H9 (cell line): ENCODE data around the gene SRPX. TPM values are rescaled to one million over a fixed set of nuclear protein-coding genes. Genes with fewer than 3 reads are reported as not detected.

Experiments
- DNase-seq: peaks from one replicate; pipeline ENCODE4 v3.0.0-alpha.2; 2017
- H2AFZ ChIP-seq: one replicate; pipeline ENCODE4 v1.6.1; 2013; ENCODE audit warnings: mild to moderate bottlenecking, low read length, control low read depth, moderate library complexity
- H2AK5ac ChIP-seq: 2 replicates; pipeline ENCODE4 v1.6.1; 2013; ENCODE audit warnings: low read length, control low read depth, mixed read lengths; ENCODE audit not compliant: insufficient read length
- H2BK120ac ChIP-seq: one replicate; pipeline ENCODE4 v1.6.1; 2013; ENCODE audit warnings: low read depth, mild to moderate bottlenecking, low read length, control low read depth, inconsistent platforms; ENCODE audit not compliant: poor library complexity, severe bottlenecking
- H2BK12ac ChIP-seq: 2 replicates; pipeline ENCODE4 v1.6.1; 2013; ENCODE audit warnings: low read length, control low read depth, mixed read lengths, low read depth; ENCODE audit not compliant: insufficient read length
- H2BK15ac ChIP-seq: 2 replicates; pipeline ENCODE4 v1.6.1; 2013; ENCODE audit warnings: low read depth, low read length, control low read depth
- H2BK20ac ChIP-seq: one replicate; pipeline ENCODE4 v1.6.1; 2013; ENCODE audit warnings: low read depth, mild to moderate bottlenecking, low read length, control low read depth, inconsistent platforms; ENCODE audit not compliant: poor library complexity, severe bottlenecking
- H2BK5ac ChIP-seq: 2 replicates; pipeline ENCODE4 v1.6.1; 2013; ENCODE audit warnings: low read length, control low read depth, mixed read lengths; ENCODE audit not compliant: insufficient read length
- H3K14ac ChIP-seq: 2 replicates; pipeline ENCODE4 v1.6.1; 2013; ENCODE audit warnings: low read length, control low read depth; ENCODE audit not compliant: insufficient read depth
- H3K18ac ChIP-seq: 2 replicates; pipeline ENCODE4 v1.6.1; 2013; ENCODE audit warnings: low read depth, mild to moderate bottlenecking, mixed read lengths, low read length, control low read depth; ENCODE audit not compliant: insufficient read length
- H3K23ac ChIP-seq: 2 replicates; pipeline ENCODE4 v1.6.1; 2013; ENCODE audit warnings: low read length, control low read depth, mixed read lengths, low read depth; ENCODE audit not compliant: insufficient read length
- H3K23me2 ChIP-seq: 2 replicates; pipeline ENCODE4 v1.6.1; 2013; ENCODE audit warnings: low read depth, mild to moderate bottlenecking, mixed read lengths, low read length, control low read depth; ENCODE audit not compliant: insufficient read length, poor library complexity, severe bottlenecking
- H3K27ac ChIP-seq: 2 replicates; pipeline ENCODE4 v1.5.1; 2013; ENCODE audit warnings: low read length, control low read depth, mixed read lengths, low read depth; ENCODE audit not compliant: insufficient read length
- H3K27me3 ChIP-seq: 2 replicates; pipeline ENCODE4 v1.6.1; 2013; ENCODE audit warnings: low read length, control low read depth, inconsistent platforms; ENCODE audit not compliant: insufficient read depth
- H3K4ac ChIP-seq: 2 replicates; pipeline ENCODE4 v1.6.1; 2013; ENCODE audit warnings: low read depth, mild to moderate bottlenecking, control low read depth, inconsistent platforms, low read length, moderate library complexity
- H3K4me1 ChIP-seq: 2 replicates; pipeline ENCODE4 v1.6.1; 2013; ENCODE audit warnings: low read length, control low read depth, inconsistent platforms; ENCODE audit not compliant: insufficient read depth
- H3K4me2 ChIP-seq: 2 replicates; pipeline ENCODE4 v1.6.1; 2013; ENCODE audit warnings: low read length, control low read depth, mixed read lengths; ENCODE audit not compliant: insufficient read length, insufficient read depth
- H3K56ac ChIP-seq: 2 replicates; pipeline ENCODE4 v1.6.1; 2013; ENCODE audit warnings: low read depth, mild to moderate bottlenecking, mixed read lengths, low read length, control low read depth; ENCODE audit not compliant: insufficient read length
- H3K79me1 ChIP-seq: 2 replicates; pipeline ENCODE4 v1.6.1; 2013; ENCODE audit warnings: low read depth, mild to moderate bottlenecking, moderate library complexity, low read length, control low read depth, inconsistent platforms; ENCODE audit not compliant: insufficient read depth, poor library complexity, severe bottlenecking
- H3K79me2 ChIP-seq: 2 replicates; pipeline ENCODE4 v1.6.1; 2013; ENCODE audit warnings: low read length, control low read depth, inconsistent platforms; ENCODE audit not compliant: insufficient read depth
- H3K9ac ChIP-seq: 2 replicates; pipeline ENCODE4 v1.6.1; 2013; ENCODE audit warnings: low read length, control low read depth, mixed read lengths; ENCODE audit not compliant: insufficient read length; ENCODE audit errors: extremely low read depth
- H3K9me3 ChIP-seq: one replicate; pipeline ENCODE4 v1.6.1; 2013; ENCODE audit warnings: low read depth, low read length, inconsistent platforms; ENCODE audit not compliant: control insufficient read depth
- H3T11ph ChIP-seq: one replicate; pipeline ENCODE4 v1.6.1; 2013; ENCODE audit warnings: mild to moderate bottlenecking, low read length, control low read depth, inconsistent platforms
- H4K20me1 ChIP-seq: one replicate; pipeline ENCODE4 v1.6.1; 2013; ENCODE audit not compliant: control insufficient read depth, insufficient read length, insufficient read depth
- H4K5ac ChIP-seq: 2 replicates; pipeline ENCODE4 v1.6.1; 2013; ENCODE audit warnings: low read depth, mild to moderate bottlenecking, mixed read lengths, low read length, control low read depth; ENCODE audit not compliant: insufficient read length
- H4K8ac ChIP-seq: replicated peaks from 2 replicates; pipeline ENCODE4 v1.6.1; 2013; ENCODE audit warnings: low read length, control low read depth, mixed read lengths, low read depth; ENCODE audit not compliant: insufficient read length
- H4K91ac ChIP-seq: 2 replicates; pipeline ENCODE4 v1.6.1; 2013; ENCODE audit warnings: low read depth, mild to moderate bottlenecking, moderate library complexity, mixed read lengths, low read length, control low read depth; ENCODE audit not compliant: insufficient read length
- H3K27ac Mint-ChIP-seq, 3 experiments: 2 replicates in 2 of 3; 3 replicates in 1 of 3; pipeline ENCODE4 v1.8.0; 2020 to 2021; ENCODE audit warnings: mixed read lengths in 3 of 3, mild to moderate bottlenecking in 1 of 3, moderate library complexity in 1 of 3
- H3K27me3 Mint-ChIP-seq: 2 replicates; pipeline ENCODE4 v1.8.0; 2021; ENCODE audit warnings: low read depth, mild to moderate bottlenecking, moderate library complexity, mixed read lengths
- H3K36me3 Mint-ChIP-seq, 3 experiments: 2 replicates in 2 of 3; 3 replicates in 1 of 3; pipeline ENCODE4 v1.8.0; 2020 to 2021; ENCODE audit warnings: low read depth in 3 of 3, mixed read lengths in 3 of 3; ENCODE audit not compliant: insufficient read depth in 1 of 3
- H3K4me1 Mint-ChIP-seq, 2 experiments: 2 replicates each; pipeline ENCODE4 v1.8.0; 2020; ENCODE audit warnings: mixed read lengths in 2 of 2
- H3K4me3 Mint-ChIP-seq, 2 experiments: 2 replicates in 1 of 2; 3 replicates in 1 of 2; pipeline ENCODE4 v1.8.0; 2020 to 2021; ENCODE audit warnings: mild to moderate bottlenecking in 2 of 2, mixed read lengths in 2 of 2, moderate library complexity in 1 of 2
- H3K9me3 Mint-ChIP-seq, 2 experiments: 2 replicates in 1 of 2; 3 replicates in 1 of 2; pipeline ENCODE4 v1.8.0; 2020; ENCODE audit warnings: mild to moderate bottlenecking in 2 of 2, mixed read lengths in 2 of 2, moderate library complexity in 1 of 2
- WGBS: extraction: QIAGEN DNeasy Blood & Tissue Kit; methylation state at CpG from one replicate; pipeline ENCODE4 v1.1.7; 2013; ENCODE audit warnings: missing lambda C conversion rate, low lambda C conversion rate, mixed read lengths; ENCODE audit not compliant: insufficient read length; ENCODE audit errors: extremely low coverage; 5-methylcytosine and 5-hydroxymethylcytosine counted together
- total RNA-seq: library from RNA; stranded (reverse); gene quantifications from 2 replicates; pipeline ENCODE4 v1.2.1, GENCODE V29; 2021
- TF ChIP-seq, protein P1 (sequence below): fragments of 200-600 bp; sonication (generic); conservative IDR thresholded peaks from 3 replicates; pipeline ENCODE4 v1.8.0; 2021; ENCODE audit warnings: antibody characterized with exemption, mild to moderate bottlenecking

The SRPX gene
- total RNA-seq, 1 experiment from 2014 or later = 2.8 TPM

DNA sequence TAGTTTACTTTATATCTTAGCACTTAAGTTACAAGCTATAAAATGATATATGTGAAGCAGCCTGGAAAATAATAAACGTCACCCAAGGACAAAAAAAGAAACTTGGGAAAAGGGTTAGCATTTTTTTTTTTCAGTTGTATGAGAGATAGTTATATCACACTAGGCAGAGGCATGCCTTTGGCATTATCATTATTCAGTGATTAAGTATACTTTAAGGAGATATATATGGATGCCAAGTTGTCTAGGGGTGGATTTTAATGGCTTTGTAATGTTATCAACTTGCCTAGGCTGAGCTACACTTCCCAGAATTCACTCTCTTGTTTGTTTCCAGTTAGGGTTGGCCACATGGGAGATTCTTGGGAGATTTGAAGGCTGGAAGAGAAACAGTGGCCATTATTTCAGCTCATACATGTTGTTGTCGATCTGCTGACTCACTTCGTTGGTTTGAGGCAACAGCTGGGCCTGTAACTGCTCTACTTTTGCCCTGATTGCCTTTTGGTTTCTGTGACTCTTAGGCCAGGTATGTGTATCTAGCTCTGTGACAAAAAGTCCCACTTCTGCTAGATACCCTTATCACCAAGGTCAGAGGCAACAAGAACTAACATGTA lies 11.5 kb upstream of the SRPX start:
- H4K5ac ChIP-seq = no peak overlapping the region
- no peaks in the 10 kb centered on the region for H3K27me3 ChIP-seq
- no peak overlapping the region for H3K18ac ChIP-seq
- H3K23me2 ChIP-seq = no peaks in the 10 kb centered on the region
- no peak overlapping the region for H3K4me3 Mint-ChIP-seq
- peaks cover 2% of the 10 kb centered on the region; the same call in 1 of the 2 replicates for H3K27me3 Mint-ChIP-seq
- no CpG with 5 or more reads among the region's 3 CpGs for WGBS
- no peak overlapping the region for H2BK120ac ChIP-seq
- H2BK5ac ChIP-seq = no peak overlapping the region
- no peak overlapping the region for H3K27ac Mint-ChIP-seq
- no peaks in the 10 kb centered on the region for H3K79me1 ChIP-seq
- TF ChIP-seq, protein P1, sequence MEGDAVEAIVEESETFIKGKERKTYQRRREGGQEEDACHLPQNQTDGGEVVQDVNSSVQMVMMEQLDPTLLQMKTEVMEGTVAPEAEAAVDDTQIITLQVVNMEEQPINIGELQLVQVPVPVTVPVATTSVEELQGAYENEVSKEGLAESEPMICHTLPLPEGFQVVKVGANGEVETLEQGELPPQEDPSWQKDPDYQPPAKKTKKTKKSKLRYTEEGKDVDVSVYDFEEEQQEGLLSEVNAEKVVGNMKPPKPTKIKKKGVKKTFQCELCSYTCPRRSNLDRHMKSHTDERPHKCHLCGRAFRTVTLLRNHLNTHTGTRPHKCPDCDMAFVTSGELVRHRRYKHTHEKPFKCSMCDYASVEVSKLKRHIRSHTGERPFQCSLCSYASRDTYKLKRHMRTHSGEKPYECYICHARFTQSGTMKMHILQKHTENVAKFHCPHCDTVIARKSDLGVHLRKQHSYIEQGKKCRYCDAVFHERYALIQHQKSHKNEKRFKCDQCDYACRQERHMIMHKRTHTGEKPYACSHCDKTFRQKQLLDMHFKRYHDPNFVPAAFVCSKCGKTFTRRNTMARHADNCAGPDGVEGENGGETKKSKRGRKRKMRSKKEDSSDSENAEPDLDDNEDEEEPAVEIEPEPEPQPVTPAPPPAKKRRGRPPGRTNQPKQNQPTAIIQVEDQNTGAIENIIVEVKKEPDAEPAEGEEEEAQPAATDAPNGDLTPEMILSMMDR = no peak
- H3K79me2 ChIP-seq = no peaks in the 10 kb centered on the region
- no peak overlapping the region for H3K14ac ChIP-seq
- no peak overlapping the region for H4K8ac ChIP-seq
- H2BK12ac ChIP-seq = no peak overlapping the region
- H3K9ac ChIP-seq = no peak overlapping the region
- H2AK5ac ChIP-seq = no peak overlapping the region
- no peak overlapping the region for H3K4ac ChIP-seq
- H3K23ac ChIP-seq = no peak overlapping the region
- no peak overlapping the region for H3T11ph ChIP-seq
- H2BK20ac ChIP-seq = no peak overlapping the region
- peaks cover 6 to 10% of the 10 kb centered on the region in 2 experiments for H3K4me1 Mint-ChIP-seq
- H3K36me3 Mint-ChIP-seq = no peaks in the 10 kb centered on the region; a peak in 1 of 7 replicates
- peaks cover 63 to 70% of the 10 kb centered on the region in 2 experiments for H3K9me3 Mint-ChIP-seq
- no peaks in the 10 kb centered on the region for H3K9me3 ChIP-seq
- H3K4me1 ChIP-seq = no peaks in the 10 kb centered on the region
- no peak overlapping the region for H4K91ac ChIP-seq
- H3K4me2 ChIP-seq = no peak overlapping the region
- DNase-seq = no peak
- no peak overlapping the region for H2BK15ac ChIP-seq
- no peak overlapping the region for H3K27ac ChIP-seq
- no peak overlapping the region for H2AFZ ChIP-seq
- H3K56ac ChIP-seq = no peak overlapping the region
- H4K20me1 ChIP-seq = no peaks in the 10 kb centered on the region
